Activated CD8-positive, alpha-beta memory T cell treated with anti-CD3 and anti-CD28 coated beads for 24 hours (primary cell): ENCODE results near the gene SP3.
"Not testable (repeated sequence)": the region's sequence is repeated elsewhere in the genome, so short reads cannot be mapped to it uniquely, and the experiment has no call there.

Experiments
- DNase-seq: peaks from one replicate; pipeline ENCODE4 v3.0.0-alpha.2; 2020

The SP3 gene

GRCh38 chr2:173940208-173941020, 24.8 kb downstream of the SP3 start:
- DNase-seq = no peak

- DNase-seq = no peak
Measured at GRCh38 chr2:173938700-173939384, 26.3 kb downstream of the SP3 start.

GRCh38 chr2:173935305-173935704, 29.9 kb downstream of the SP3 start:
- DNase-seq = no peak

- DNase-seq = no peak
Measured at GRCh38 chr2:173934895-173935294, 30.3 kb downstream of the SP3 start.

GRCh38 chr2:173931751-173932150, 33.4 kb downstream of the SP3 start:
- no peak for DNase-seq

GRCh38 chr2:173929441-173929840, 35.7 kb downstream of the SP3 start:
- DNase-seq = no peak

GRCh38 chr2:173926875-173927274, 38.3 kb downstream of the SP3 start:
- no peak for DNase-seq

- no peak for DNase-seq
Measured at GRCh38 chr2:173924285-173924684, 40.9 kb downstream of the SP3 start.

GRCh38 chr2:173922760-173923159, 42.4 kb downstream of the SP3 start:
- DNase-seq = no peak

- no peak for DNase-seq
Measured at GRCh38 chr2:173922068-173922467, 43.1 kb downstream of the SP3 start.

GRCh38 chr2:173914055-173914927, 50.9 kb downstream of the SP3 start:
- no peak for DNase-seq

- DNase-seq = no peak
Measured at GRCh38 chr2:173909846-173910245, 55.3 kb downstream of the SP3 start.

GRCh38 chr2:173906626-173907025, 58.5 kb downstream of the SP3 start:
- no peak for DNase-seq

- DNase-seq = no peak
Measured at GRCh38 chr2:173903601-173904394, 61.4 kb downstream of the SP3 start.

- no peak for DNase-seq
Measured at GRCh38 chr2:173898996-173899395, 66.2 kb downstream of the SP3 start.

- no peak for DNase-seq
Measured at GRCh38 chr2:173898178-173898668, 67.0 kb downstream of the SP3 start.

- DNase-seq = no peak
Measured at GRCh38 chr2:173896755-173897154, 68.4 kb downstream of the SP3 start.

- no peak for DNase-seq
Measured at GRCh38 chr2:173892341-173892740, 72.8 kb downstream of the SP3 start.

GRCh38 chr2:173891315-173892037, 73.7 kb downstream of the SP3 start:
- DNase-seq = no peak

GRCh38 chr2:173889464-173889863, 75.7 kb downstream of the SP3 start:
- DNase-seq = not testable (repeated sequence)

GRCh38 chr2:173886613-173887012, 78.6 kb downstream of the SP3 start:
- DNase-seq = no peak
